ENCODE data around the gene PRM2. TPM values are rescaled to one million over a fixed set of nuclear protein-coding genes. Genes with fewer than 3 reads are reported as not detected.

The PRM2 gene
- total and polyA plus RNA-seq, 2 donors (not counting 3 experiments of a cell fraction or from before 2014, with no cell fraction given), result not detected

DNA sequence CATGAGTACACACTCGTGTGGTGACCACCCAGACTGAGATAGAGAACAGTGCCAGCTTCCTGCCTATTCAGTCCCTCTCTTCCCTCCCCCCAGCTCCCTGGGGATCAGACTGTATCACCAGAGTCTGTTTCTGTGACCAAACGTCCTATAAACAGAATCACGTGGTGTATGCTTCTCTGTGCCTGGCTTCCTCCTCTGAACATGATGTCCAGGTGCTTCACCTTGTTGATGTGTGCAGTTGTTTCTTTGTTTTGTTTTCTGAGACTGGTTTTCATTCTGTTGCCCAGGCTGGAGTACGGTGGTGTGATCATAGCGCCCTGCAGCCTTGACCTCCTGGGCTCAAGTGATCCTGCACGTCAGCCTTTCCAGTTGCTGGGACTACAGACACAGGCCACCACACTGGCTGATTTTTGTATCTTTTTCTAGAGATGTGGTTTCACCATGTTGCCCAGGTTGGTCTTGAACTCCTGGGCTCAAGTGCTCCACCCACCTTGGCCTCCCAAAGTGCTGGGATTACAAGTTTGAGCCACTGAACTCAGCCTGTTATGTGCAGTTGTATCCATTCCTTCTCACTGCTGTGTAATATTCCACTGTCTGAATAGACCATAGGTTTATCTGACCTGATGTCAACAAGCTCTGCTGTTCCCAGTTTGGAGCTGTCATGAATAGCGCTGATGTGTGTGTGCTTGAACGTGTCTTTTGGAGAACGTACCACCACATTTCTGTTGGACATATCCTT is 33.8 kb upstream of the PRM2 start:
- CTCF ChIA-PET, result no interaction called here
- Histone ChIP-seq H3K79me2 (ENCODE audit: control insufficient read depth, insufficient read depth, low read length) (no peaks in the 10 kb centered on the region), H3K4me1 (ENCODE audit: control insufficient read depth, extremely low read depth, insufficient read depth, low read length) (no peaks in the 10 kb centered on the region), H3K27me3 (ENCODE audit: control insufficient read depth in 2 of 2, insufficient read depth in 2 of 2, low read length in 2 of 2) (no peaks in the 10 kb centered on the region), H4K20me1 (replicated peaks; ENCODE audit: control insufficient read depth, extremely low read depth, insufficient read depth, low read length) (no peaks in the 10 kb centered on the region), H3K36me3 (ENCODE audit: control insufficient read depth in 2 of 2, extremely low read depth in 1 of 2, insufficient read depth in 2 of 2, low read length in 2 of 2) (no peaks in the 10 kb centered on the region), H3K4me2 (ENCODE audit: insufficient read depth, low read length) (no peak overlapping the region), H3K4me3 (replicated peaks in 1 of 3; ENCODE audit: insufficient read depth in 1 of 3, low read depth in 1 of 3, low read length in 3 of 3) (no peak overlapping the region), H2AFZ (ENCODE audit: low read depth, low read length) (no peak overlapping the region), H3K9me3 (replicated peaks; ENCODE audit: control insufficient read depth, insufficient read depth, low read length) (no peaks in the 10 kb centered on the region), H3K9ac (replicated peaks; ENCODE audit: extremely low read depth, insufficient read depth, low read length) (no peak overlapping the region), H3K27ac (ENCODE audit: insufficient read depth, low read depth, low read length) (no peak overlapping the region), H3K9me1 (replicated peaks; ENCODE audit: control insufficient read depth, extremely low read depth, insufficient read depth, low read length) (no peaks in the 10 kb centered on the region)
- intact Hi-C loops (cut with micrococcal nuclease), result loop anchor here (10.0 kb wide), 1 partner anchor 55 kb away; the partner anchor contains the start of gene SOCS1
- dilution Hi-C loops (cut with MboI; ENCODE audit: extremely low pct_ligation_motif_present, low sequenced_read_pairs), result no loop called here
- TF ChIP-seq, protein P1, sequence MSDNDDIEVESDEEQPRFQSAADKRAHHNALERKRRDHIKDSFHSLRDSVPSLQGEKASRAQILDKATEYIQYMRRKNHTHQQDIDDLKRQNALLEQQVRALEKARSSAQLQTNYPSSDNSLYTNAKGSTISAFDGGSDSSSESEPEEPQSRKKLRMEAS (IDR thresholded peaks at IDR 0.05; ENCODE audit: insufficient read depth, insufficient read length), result no peak
- TF ChIP-seq POLR2A (IDR thresholded peaks at IDR 0.05; ENCODE audit: low read depth, low read length) (no peak), FOS (IDR thresholded peaks at IDR 0.05; ENCODE audit: borderline replicate concordance, insufficient read depth, low read length) (no peak), GATA2 (IDR thresholded peaks at IDR 0.05; ENCODE audit: insufficient read depth, insufficient read length, low read depth, low read length) (no peak), MYC (IDR thresholded peaks at IDR 0.05; ENCODE audit: low read depth, low read length) (no peak)
- POLR2A ChIA-PET, result no interaction called here
- FAIRE-seq (no peak), DNase-seq (ENCODE audit: low read depth, low spot score) (no peak)
- BruUV-seq (replicated peaks), result no TSS peak

DNA sequence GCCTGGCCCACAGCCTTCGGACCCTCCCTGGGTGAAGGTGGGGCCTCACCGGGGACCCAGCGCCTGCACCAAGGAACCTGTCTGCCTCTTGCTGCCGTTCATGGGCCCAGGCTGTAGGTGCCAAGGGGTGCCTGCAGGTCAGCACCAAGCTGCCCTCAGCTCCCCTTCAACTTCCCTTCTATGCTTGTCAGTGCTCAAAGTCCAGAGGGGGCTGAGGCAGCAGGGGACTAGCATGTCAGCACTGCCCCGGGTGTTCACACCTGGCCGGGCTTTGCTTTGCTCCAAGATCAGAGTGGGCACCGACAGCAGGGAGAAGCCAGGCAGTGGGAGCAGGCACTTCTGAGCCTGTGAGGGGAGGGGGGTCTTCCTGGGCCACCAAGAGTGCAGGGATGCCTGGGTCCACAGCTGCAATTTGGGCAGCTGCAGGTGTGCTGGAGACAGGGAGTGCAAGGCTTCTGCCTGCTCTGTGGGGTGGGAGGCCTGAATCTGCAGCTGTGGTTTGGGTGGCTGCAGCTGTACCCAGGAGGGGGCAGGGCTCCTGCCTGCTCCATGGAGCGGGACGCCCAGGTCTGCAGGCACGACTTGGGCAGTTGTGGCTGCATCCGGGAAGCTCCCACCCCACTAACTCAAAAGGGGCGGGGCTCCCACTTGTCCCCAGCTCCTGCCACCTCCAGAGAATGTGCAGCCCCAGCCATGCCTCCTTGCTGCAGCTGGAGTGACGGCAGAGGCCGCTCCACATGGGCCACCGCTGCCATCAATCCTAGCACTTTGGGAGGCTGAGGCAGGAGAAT is 32.4 kb upstream of the PRM2 start:
- no peaks in the 10 kb centered on the region for H3K4me1 ChIP-seq (ENCODE audit: control insufficient read depth, extremely low read depth, insufficient read depth, low read length)
- no peaks in the 10 kb centered on the region for H3K27me3 ChIP-seq (ENCODE audit: control insufficient read depth in 2 of 2, insufficient read depth in 2 of 2, low read length in 2 of 2)
- H3K9me1 ChIP-seq (replicated peaks; ENCODE audit: control insufficient read depth, extremely low read depth, insufficient read depth, low read length), result no peaks in the 10 kb centered on the region
- BruUV-seq (replicated peaks), result no TSS peak
- TF ChIP-seq FOS (IDR thresholded peaks at IDR 0.05; ENCODE audit: borderline replicate concordance, insufficient read depth, low read length) (no peak), GATA2 (IDR thresholded peaks at IDR 0.05; ENCODE audit: insufficient read depth, insufficient read length, low read depth, low read length) (no peak), EZH2 (IDR thresholded peaks at IDR 0.05; ENCODE audit: borderline replicate concordance, low read depth, low read length, severe bottlenecking) (no peak), POLR2AphosphoS5 (IDR thresholded peaks at IDR 0.05; ENCODE audit: insufficient read depth, low read depth, low read length) (no peak), MYC (IDR thresholded peaks at IDR 0.05; ENCODE audit: low read depth, low read length) (no peak), POLR2A (IDR thresholded peaks at IDR 0.05; ENCODE audit: low read depth, low read length) (no peak), JUN (IDR thresholded peaks at IDR 0.05; ENCODE audit: borderline replicate concordance, insufficient read depth, insufficient read length, low read depth) (no peak)
- TF ChIP-seq, protein P2, sequence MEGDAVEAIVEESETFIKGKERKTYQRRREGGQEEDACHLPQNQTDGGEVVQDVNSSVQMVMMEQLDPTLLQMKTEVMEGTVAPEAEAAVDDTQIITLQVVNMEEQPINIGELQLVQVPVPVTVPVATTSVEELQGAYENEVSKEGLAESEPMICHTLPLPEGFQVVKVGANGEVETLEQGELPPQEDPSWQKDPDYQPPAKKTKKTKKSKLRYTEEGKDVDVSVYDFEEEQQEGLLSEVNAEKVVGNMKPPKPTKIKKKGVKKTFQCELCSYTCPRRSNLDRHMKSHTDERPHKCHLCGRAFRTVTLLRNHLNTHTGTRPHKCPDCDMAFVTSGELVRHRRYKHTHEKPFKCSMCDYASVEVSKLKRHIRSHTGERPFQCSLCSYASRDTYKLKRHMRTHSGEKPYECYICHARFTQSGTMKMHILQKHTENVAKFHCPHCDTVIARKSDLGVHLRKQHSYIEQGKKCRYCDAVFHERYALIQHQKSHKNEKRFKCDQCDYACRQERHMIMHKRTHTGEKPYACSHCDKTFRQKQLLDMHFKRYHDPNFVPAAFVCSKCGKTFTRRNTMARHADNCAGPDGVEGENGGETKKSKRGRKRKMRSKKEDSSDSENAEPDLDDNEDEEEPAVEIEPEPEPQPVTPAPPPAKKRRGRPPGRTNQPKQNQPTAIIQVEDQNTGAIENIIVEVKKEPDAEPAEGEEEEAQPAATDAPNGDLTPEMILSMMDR (IDR thresholded peaks at IDR 0.05; ENCODE audit: extremely low read depth in 1 of 2, insufficient read depth in 1 of 2, low read depth in 1 of 2, low read length in 2 of 2), result no peak
- TF ChIP-seq, protein P1 (IDR thresholded peaks at IDR 0.05; ENCODE audit: insufficient read depth, insufficient read length), result no peak
- H2AFZ ChIP-seq (ENCODE audit: low read depth, low read length), result no peak overlapping the region
- H3K79me2 ChIP-seq (ENCODE audit: control insufficient read depth, insufficient read depth, low read length), result no peaks in the 10 kb centered on the region
- no peak overlapping the region for H3K27ac ChIP-seq (ENCODE audit: insufficient read depth, low read depth, low read length)
- DNase-seq (ENCODE audit: low read depth, low spot score) (no peak), FAIRE-seq (no peak)
- no peaks in the 10 kb centered on the region for H4K20me1 ChIP-seq (replicated peaks; ENCODE audit: control insufficient read depth, extremely low read depth, insufficient read depth, low read length)
- no peaks in the 10 kb centered on the region for H3K9me3 ChIP-seq (replicated peaks; ENCODE audit: control insufficient read depth, insufficient read depth, low read length)
- CTCF ChIA-PET, result interaction anchor here (0.6 kb wide), 1 partner anchor 245 kb away, joined by 5 read pairs; no protein-coding TSS in a partner anchor
- H3K4me2 ChIP-seq (ENCODE audit: insufficient read depth, low read length), result no peak overlapping the region
- intact Hi-C loops (cut with micrococcal nuclease) (no loop called here), dilution Hi-C loops (cut with MboI; ENCODE audit: extremely low pct_ligation_motif_present, low sequenced_read_pairs) (no loop called here)
- H3K9ac ChIP-seq (replicated peaks; ENCODE audit: extremely low read depth, insufficient read depth, low read length), result no peak overlapping the region
- no peak overlapping the region for H3K4me3 ChIP-seq (replicated peaks in 1 of 3; ENCODE audit: insufficient read depth in 1 of 3, low read depth in 1 of 3, low read length in 3 of 3)
- no peaks in the 10 kb centered on the region for H3K36me3 ChIP-seq (ENCODE audit: control insufficient read depth in 2 of 2, extremely low read depth in 1 of 2, insufficient read depth in 2 of 2, low read length in 2 of 2)
- POLR2A ChIA-PET, result no interaction called here

Measured in endothelial cell of umbilical vein (primary cell).